LNCAP (cell line): ENCODE data around the gene ALG14.

ENCODE experiments used
- CTCF ChIP-seq: fragments of 450-650 bp; IDR thresholded peaks from 2 replicates; pipeline ENCODE4 v1.5.1; 2017; ENCODE audit warnings: mild to moderate bottlenecking

ALG14 gene

GRCh38 chr1:94999456-95000131 lies 73.2 kb downstream of the ALG14 start:
- TF ChIP-seq CTCF: no peak

- no peak for TF ChIP-seq CTCF
Measured at GRCh38 chr1:94998748-94999147, 74.0 kb downstream of the ALG14 start.

GRCh38 chr1:94998114-94998513 lies 74.6 kb downstream of the ALG14 start:
- TF ChIP-seq CTCF: no peak

GRCh38 chr1:94994805-94995204 lies 77.9 kb downstream of the ALG14 start:
- TF ChIP-seq CTCF: no peak

GRCh38 chr1:94993931-94994645 lies 78.7 kb downstream of the ALG14 start:
- no peak for TF ChIP-seq CTCF

GRCh38 chr1:94992863-94993563 lies 79.7 kb downstream of the ALG14 start:
- no peak for TF ChIP-seq CTCF

GRCh38 chr1:94992161-94992560 lies 80.6 kb downstream of the ALG14 start:
- TF ChIP-seq CTCF: no peak
